Spinal cord (tissue), 10 donors: ENCODE results near the gene FRRS1. TPM values are rescaled to one million over a fixed set of nuclear protein-coding genes. Genes with fewer than 3 reads are reported as not detected.

Experiments used
- DNase-seq, 6 donors: peaks; one replicate each; pipeline versions ENCODE4 v3.0.0 to v3.0.0-alpha.2; 2013 to 2015; ENCODE audit warnings: low spot score in 6 of 6, low read depth in 4 of 6
- H3K27ac ChIP-seq: one replicate; pipeline ENCODE4 v1.5.1; 2013; ENCODE audit warnings: low read depth, low read length, control low read depth
- H3K27me3 ChIP-seq: one replicate; pipeline ENCODE4 v1.6.1; 2013; ENCODE audit warnings: low read length; ENCODE audit not compliant: control insufficient read depth, insufficient read depth
- H3K36me3 ChIP-seq: one replicate; pipeline ENCODE4 v1.6.1; 2013; ENCODE audit warnings: low read length; ENCODE audit not compliant: control insufficient read depth, insufficient read depth
- H3K4me1 ChIP-seq: one replicate; pipeline ENCODE4 v1.6.1; 2013; ENCODE audit warnings: low read length; ENCODE audit not compliant: control insufficient read depth, insufficient read depth
- H3K4me3 ChIP-seq: one replicate; pipeline ENCODE4 v1.5.1; 2013; ENCODE audit warnings: low read depth, low read length, control low read depth
- H3K9me3 ChIP-seq: one replicate; pipeline ENCODE4 v1.6.1; 2013; ENCODE audit warnings: low read length; ENCODE audit not compliant: control insufficient read depth, insufficient read depth
- WGBS: methylation state at CpG from one replicate; pipeline ENCODE4 v1.1.5; 2013; ENCODE audit warnings: missing lambda C conversion rate; ENCODE audit not compliant: insufficient coverage; 5-methylcytosine and 5-hydroxymethylcytosine counted together
- polyA plus RNA-seq, 2 donors: library from polyadenylated mRNA; unstranded; fragments of 120-200 nt; gene quantifications; one replicate each; pipeline ENCODE4 v1.2.1, GENCODE V29; 2013; ENCODE audit not compliant: insufficient read length in 2 of 2
- total RNA-seq, 2 donors: library from RNA; depleted of rRNA in 1 of 2; stranded (reverse); fragments of 120-200 nt in 1 of 2; fragments of >200 nt in 1 of 2; gene quantifications; one replicate each; pipeline versions ENCODE4 v1.2.3 to v1.2.4, GENCODE V29; 2013 to 2014
- donor health status: healthy.

FRRS1 gene
- total and polyA plus RNA-seq, 4 donors = 1.9 to 10.8 (median 6.2) TPM

DNA sequence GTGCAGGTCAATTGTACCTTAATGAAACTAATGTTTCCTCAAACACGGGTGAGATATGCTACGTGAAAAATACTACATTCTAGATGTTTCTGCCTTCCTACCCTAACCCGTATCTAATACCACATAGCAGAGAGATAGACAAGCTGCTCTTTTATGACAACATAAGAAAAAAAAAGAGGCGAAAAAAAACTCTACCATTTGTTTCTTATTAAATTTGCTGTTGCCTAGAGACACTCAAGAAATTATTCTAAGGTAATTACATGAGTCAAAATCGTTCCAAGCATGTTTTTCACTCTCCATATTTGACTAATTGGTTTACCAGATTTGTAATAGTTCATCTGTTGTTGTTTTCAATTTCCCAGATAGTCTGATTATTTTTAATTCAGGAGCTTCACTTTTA lies 93.1 kb downstream of the FRRS1 start:
- H3K4me1 ChIP-seq = no peaks in the 10 kb centered on the region
- 80% methylated on average over 1 of the region's 5 CpGs for WGBS
- H3K27ac ChIP-seq = no peak overlapping the region
- no peaks in the 10 kb centered on the region for H3K9me3 ChIP-seq
- peak in 1 of 6 donors; percentile 19 for DNase-seq
- H3K27me3 ChIP-seq = no peaks in the 10 kb centered on the region
- H3K36me3 ChIP-seq = no peaks in the 10 kb centered on the region
- H3K4me3 ChIP-seq = no peak overlapping the region

DNA sequence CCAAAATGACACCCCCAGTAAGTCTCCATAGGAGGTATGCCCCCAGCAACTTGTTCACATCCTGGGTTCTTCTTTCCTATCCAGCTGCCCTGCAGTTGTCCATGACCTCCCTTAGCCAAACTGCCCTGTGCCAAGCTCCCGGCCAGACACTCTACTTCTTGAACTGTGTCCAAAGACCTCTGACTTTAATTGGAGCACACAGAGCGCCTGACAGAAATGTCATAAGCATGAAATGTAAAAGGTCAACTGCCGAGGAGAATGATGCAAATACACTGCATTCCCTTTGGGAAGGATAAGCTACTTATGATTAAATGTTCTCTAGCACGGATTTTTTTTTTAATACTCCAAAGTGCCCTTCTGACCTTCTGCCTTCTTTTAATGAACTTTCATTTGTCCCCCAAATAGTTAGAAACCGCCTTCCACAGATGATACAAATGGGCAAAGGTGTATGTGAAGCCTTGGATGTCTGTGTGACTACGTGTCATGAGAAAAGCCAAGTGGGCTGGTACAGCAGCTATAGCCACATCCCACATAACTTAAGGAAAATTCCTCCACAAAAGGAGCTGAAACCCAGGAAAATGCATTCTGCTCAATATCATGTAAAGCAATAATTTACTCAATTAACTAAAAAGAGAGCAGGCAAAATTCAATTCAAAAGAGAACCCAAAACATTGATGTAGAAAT lies 93.8 kb downstream of the FRRS1 start:
- Histone ChIP-seq H3K27ac (no peak overlapping the region), H3K27me3 (no peaks in the 10 kb centered on the region), H3K4me1 (no peaks in the 10 kb centered on the region)

DNA sequence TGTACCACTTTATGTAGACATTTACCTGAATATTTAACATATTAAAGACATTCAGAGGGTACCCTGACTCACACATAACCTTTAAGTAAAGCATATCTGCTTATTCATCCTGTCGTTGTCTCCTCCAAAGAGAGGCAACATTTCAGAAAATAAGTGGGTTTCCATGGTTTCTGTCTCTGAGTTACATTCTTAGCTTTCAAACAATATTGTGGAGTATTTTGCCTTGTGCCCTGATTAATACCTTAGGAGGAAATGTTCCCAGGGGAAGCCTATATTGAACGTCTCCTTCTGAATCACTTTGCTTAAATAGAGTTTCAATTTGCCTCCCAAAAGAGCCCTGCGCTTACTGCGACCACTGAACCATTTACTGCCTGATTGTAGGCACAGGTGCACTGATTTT lies 94.4 kb downstream of the FRRS1 start:
- 51% methylated on average over 3 of the region's 4 CpGs for WGBS
- no peaks in the 10 kb centered on the region for H3K36me3 ChIP-seq
- H3K27ac ChIP-seq = no peak overlapping the region
- no peaks in the 10 kb centered on the region for H3K9me3 ChIP-seq
- DNase-seq = peak in 1 of 6 donors; percentile 60
- H3K4me1 ChIP-seq = no peaks in the 10 kb centered on the region
- H3K4me3 ChIP-seq = no peak overlapping the region
- H3K27me3 ChIP-seq = no peaks in the 10 kb centered on the region

More for the DNA sequence above, 93.8 kb downstream of the FRRS1 start:
- no peaks in the 10 kb centered on the region for H3K36me3 ChIP-seq
- H3K9me3 ChIP-seq = no peaks in the 10 kb centered on the region
- peak in 1 of 6 donors; percentile 22 for DNase-seq
- H3K4me3 ChIP-seq = no peak overlapping the region
- WGBS = 49% methylated on average over 3 of the region's 6 CpGs

DNA sequence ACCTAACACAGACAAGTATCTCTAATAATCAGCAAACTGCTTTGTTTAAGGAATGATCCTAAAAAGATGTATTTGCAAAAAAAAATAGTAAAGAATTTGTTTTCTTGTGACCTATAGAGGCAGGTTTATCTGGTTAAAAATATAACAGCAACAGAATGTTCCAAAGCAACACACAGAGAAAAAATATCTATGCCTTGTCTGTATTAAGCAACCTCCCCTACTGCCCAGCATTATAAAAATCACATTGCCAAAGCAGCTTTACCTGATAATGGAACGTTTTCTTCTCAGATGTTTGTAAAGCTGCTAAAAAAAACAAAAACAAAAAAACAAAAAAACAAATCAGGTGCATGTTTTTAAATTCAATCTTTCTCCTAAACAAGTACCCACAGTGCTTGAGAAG lies 95.9 kb downstream of the FRRS1 start:
- Histone ChIP-seq H3K4me1 (no peaks in the 10 kb centered on the region), H3K4me3 (no peak overlapping the region), H3K27ac (no peak overlapping the region), H3K9me3 (no peaks in the 10 kb centered on the region), H3K27me3 (no peaks in the 10 kb centered on the region), H3K36me3 (no peaks in the 10 kb centered on the region)
- no CpG with 5 or more reads among the region's 1 CpG for WGBS
- DNase-seq = no peak

DNA sequence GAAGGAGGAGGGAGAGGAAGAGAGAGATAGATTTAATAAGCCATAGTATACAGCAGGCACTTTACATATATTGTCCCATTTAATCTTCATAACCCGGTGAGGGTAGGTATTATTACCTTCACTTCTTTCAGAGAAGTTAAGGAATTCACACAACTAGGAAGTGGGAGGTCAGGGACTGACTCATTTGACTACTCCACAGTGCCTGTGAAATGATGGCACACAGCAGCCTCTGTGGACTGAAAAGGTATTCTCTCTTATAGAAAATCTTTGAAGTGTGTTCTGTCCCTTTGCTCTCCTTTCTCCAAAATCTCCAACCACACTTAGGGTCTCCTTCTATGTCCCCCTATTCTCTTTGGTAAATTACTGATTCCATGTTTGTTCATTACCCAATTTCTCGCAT lies 96.6 kb downstream of the FRRS1 start:
- Histone ChIP-seq H3K4me3 (no peak overlapping the region), H3K27me3 (no peaks in the 10 kb centered on the region), H3K36me3 (no peaks in the 10 kb centered on the region), H3K4me1 (no peaks in the 10 kb centered on the region), H3K27ac (no peak overlapping the region), H3K9me3 (no peaks in the 10 kb centered on the region)
- no CpG with 5 or more reads among the region's 2 CpGs for WGBS
- DNase-seq = no peak

DNA sequence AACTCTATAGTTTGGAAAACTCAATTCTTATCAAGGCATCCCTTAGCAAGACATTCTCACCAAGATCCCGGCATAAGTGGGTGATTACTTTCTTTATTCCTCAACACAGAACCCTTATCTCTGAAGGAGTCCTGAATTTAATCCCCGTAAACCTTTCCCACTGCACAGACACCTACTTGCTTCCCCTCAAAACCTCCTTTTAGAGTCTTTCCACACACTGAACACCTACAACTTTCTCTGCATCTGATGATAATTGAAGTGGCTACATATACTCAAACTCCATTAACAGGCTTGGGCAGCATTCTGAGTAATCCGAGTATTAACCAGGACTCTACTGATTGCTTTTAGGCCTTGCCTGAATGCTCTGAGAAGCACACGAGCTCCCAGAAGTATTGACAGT lies 97.1 kb downstream of the FRRS1 start:
- 95% methylated on average over 2 of the region's 4 CpGs for WGBS
- H3K36me3 ChIP-seq = no peaks in the 10 kb centered on the region
- H3K27me3 ChIP-seq = no peaks in the 10 kb centered on the region
- DNase-seq = no peak
- H3K9me3 ChIP-seq = no peaks in the 10 kb centered on the region
- H3K27ac ChIP-seq = no peak overlapping the region
- no peaks in the 10 kb centered on the region for H3K4me1 ChIP-seq
- no peak overlapping the region for H3K4me3 ChIP-seq

DNA sequence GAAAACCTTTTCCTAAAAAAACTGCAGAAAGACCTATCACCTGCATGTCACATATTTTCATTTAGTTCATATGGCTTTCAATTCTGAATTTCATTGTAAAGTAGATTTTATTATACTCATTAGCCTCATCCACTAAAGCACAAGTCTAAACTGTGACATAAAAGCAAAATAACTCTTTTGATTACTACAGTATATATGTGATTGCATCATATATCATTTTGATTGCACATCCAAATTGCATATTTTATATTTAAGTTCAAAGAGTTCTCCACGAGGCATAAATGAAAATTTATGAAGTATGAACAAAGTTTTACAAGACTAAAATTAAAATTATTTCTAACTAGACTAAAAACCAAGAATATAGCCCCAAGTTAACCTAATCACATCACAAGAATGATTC lies 101.2 kb downstream of the FRRS1 start:
- no peak overlapping the region for H3K27ac ChIP-seq
- H3K4me3 ChIP-seq = no peak overlapping the region
- no CpG with 5 or more reads among the region's 1 CpG for whole genome bisulfite sequencing
- DNase-seq = no peak
- H3K27me3 ChIP-seq = no peaks in the 10 kb centered on the region
- H3K4me1 ChIP-seq = no peaks in the 10 kb centered on the region
- H3K9me3 ChIP-seq = no peaks in the 10 kb centered on the region
- H3K36me3 ChIP-seq = no peaks in the 10 kb centered on the region

DNA sequence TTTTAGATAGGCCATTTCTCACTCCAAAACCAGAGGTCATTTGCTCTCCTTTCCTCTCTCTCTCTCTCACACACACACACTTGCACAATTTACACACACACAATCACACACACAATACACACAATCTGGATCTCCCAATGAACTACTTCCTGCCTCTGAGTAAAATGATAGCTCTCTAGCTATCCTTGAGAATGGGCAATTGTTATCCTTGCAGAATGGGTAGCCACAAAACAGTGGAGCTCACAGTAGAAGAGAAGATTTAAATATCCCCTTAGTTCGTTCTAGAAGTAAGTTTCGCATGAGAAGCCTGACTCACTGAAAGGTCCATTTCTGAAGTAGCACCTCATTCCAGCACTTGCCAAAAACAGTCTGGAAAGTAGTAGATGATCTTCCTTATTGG lies 102.9 kb downstream of the FRRS1 start:
- no peaks in the 10 kb centered on the region for H3K36me3 ChIP-seq
- H3K27ac ChIP-seq = no peak overlapping the region
- no peaks in the 10 kb centered on the region for H3K9me3 ChIP-seq
- no CpG with 5 or more reads among the region's 2 CpGs for WGBS
- no peaks in the 10 kb centered on the region for H3K4me1 ChIP-seq
- no peak overlapping the region for H3K4me3 ChIP-seq
- no peaks in the 10 kb centered on the region for H3K27me3 ChIP-seq
- no peak for DNase-seq

DNA sequence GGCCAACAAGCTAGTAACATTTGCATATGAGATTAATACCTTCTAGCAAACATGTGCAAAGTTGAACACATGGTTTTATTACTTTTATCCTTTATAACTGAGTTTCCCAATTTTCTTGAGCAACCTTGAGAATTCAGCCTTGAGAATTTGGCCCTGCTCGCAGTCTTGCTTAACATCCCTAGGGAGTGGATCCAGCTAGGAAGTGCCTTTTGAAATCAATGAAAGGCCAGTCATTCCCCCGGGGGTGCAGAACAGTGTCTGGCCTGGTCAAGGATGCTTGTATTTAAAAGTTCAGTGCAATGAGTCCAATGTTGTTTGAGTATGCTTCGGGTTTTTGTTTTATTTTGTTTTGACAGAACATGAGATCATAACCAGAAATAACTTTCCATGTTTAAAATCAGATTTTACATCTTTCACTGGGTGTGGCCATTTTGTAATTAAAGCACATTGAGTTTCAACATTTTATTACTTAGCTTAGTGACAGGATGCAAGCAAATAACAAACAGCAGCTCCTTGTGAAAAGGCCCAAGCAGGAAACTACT lies 103.8 kb downstream of the FRRS1 start:
- Histone ChIP-seq H3K36me3 (no peaks in the 10 kb centered on the region), H3K4me3 (no peak overlapping the region), H3K4me1 (no peaks in the 10 kb centered on the region), H3K27ac (no peak overlapping the region), H3K27me3 (no peaks in the 10 kb centered on the region), H3K9me3 (no peaks in the 10 kb centered on the region)
- 17% methylated on average over 1 of the region's 3 CpGs for WGBS
- no peak for DNase-seq

DNA sequence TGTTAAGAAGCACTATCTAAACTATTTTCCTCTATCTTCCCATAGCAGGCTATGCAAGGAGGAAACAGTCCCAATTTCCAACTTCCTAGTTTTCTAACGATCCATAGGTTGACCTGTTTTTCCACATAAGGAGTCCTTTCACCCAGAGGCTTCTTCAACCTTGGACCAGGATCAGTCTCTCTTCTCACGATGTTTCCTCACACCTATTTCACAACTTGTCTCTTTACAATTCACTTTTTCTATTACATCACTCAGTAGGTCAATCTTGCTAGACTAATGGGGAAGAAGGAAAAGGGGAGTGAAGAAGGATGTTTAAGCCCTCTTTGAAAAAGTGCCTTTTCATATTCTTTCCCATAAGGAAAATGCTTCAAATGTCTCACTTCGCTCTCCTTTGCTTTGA lies 104.7 kb downstream of the FRRS1 start:
- Histone ChIP-seq H3K4me1 (no peaks in the 10 kb centered on the region), H3K27ac (no peak overlapping the region)

More for the DNA sequence above, 104.7 kb downstream of the FRRS1 start:
- no peaks in the 10 kb centered on the region for H3K9me3 ChIP-seq
- no peak for DNase-seq
- H3K27me3 ChIP-seq = no peaks in the 10 kb centered on the region
- H3K36me3 ChIP-seq = no peaks in the 10 kb centered on the region
- 70% methylated on average over 1 of the region's 3 CpGs for WGBS
- H3K4me3 ChIP-seq = no peak overlapping the region
